Measurements from ENCODE around the gene CDYL2. TPM values are rescaled to one million over a fixed set of nuclear protein-coding genes. Genes with fewer than 3 reads are reported as not detected.
"Not testable (repeated sequence)": the region's sequence is repeated elsewhere in the genome, so short reads cannot be mapped to it uniquely, and the experiment has no call there.

Gene CDYL2
- total and polyA plus RNA-seq, 2 experiments from 2014 or later = 7.4 to 12.2 TPM

GRCh38 chr16:80819988-80820387, 15.6 kb upstream of the CDYL2 start:
- Histone ChIP-seq H3K4me1 (ENCODE audit: insufficient read depth) (no peaks in the 10 kb centered on the region), H3K79me2 (no peaks in the 10 kb centered on the region), H3K27me3 (no peaks in the 10 kb centered on the region), H3K9me2 (replicated peaks; ENCODE audit: insufficient read depth) (no peaks in the 10 kb centered on the region), H2AFZ (no peak overlapping the region), H3K27ac (no peak overlapping the region), H3K9me3 (ENCODE audit: low read depth) (no peaks in the 10 kb centered on the region), H3K4me2 (no peak overlapping the region), H3K4me3 (no peak overlapping the region), H4K20me1 (ENCODE audit: insufficient read depth, poor library complexity, severe bottlenecking) (no peaks in the 10 kb centered on the region), H3K36me3 (replicated peaks; ENCODE audit: insufficient read depth, low read depth) (no peaks in the 10 kb centered on the region)
- no peak for DNase-seq (ENCODE audit: low spot score)
- 77% methylated on average over 2 of the region's 2 CpGs for WGBS (ENCODE audit: low lambda C conversion rate, missing lambda C conversion rate)
- TF ChIP-seq EZH2 (IDR thresholded peaks at IDR 0.05; ENCODE audit: borderline replicate concordance) (no peak), EZH2phosphoT487 (IDR thresholded peaks at IDR 0.05; ENCODE audit: low read depth, severe bottlenecking, unreplicated experiment) (no peak)
- TF ChIP-seq, protein P1, sequence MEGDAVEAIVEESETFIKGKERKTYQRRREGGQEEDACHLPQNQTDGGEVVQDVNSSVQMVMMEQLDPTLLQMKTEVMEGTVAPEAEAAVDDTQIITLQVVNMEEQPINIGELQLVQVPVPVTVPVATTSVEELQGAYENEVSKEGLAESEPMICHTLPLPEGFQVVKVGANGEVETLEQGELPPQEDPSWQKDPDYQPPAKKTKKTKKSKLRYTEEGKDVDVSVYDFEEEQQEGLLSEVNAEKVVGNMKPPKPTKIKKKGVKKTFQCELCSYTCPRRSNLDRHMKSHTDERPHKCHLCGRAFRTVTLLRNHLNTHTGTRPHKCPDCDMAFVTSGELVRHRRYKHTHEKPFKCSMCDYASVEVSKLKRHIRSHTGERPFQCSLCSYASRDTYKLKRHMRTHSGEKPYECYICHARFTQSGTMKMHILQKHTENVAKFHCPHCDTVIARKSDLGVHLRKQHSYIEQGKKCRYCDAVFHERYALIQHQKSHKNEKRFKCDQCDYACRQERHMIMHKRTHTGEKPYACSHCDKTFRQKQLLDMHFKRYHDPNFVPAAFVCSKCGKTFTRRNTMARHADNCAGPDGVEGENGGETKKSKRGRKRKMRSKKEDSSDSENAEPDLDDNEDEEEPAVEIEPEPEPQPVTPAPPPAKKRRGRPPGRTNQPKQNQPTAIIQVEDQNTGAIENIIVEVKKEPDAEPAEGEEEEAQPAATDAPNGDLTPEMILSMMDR (IDR thresholded peaks at IDR 0.05; ENCODE audit: poor library complexity) = no peak

DNA sequence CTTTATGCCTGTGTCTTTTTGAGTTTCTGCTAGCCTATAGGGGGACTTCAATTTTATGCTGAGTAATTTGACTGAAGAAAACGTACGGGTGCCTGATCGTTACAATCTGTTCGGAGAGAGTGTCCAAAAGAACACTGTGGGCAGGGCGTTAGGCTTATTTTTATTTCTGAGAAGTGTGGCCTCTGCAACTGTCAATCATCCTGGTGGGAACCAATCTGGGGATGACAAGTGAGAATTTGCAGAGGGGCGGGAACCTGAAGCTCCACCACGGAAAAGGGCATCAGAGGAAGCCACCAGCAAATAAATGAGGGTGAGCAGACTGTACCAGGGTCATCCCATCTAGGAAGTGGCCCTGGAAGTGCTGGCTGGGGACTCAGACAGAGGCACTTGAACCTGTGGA, 12.0 kb upstream of the CDYL2 start:
- no peaks in the 10 kb centered on the region for H3K79me2 ChIP-seq
- H3K4me2 ChIP-seq = no peak overlapping the region
- no peaks in the 10 kb centered on the region for H3K9me3 ChIP-seq (ENCODE audit: low read depth)
- 85% methylated on average over 7 of the region's 7 CpGs for WGBS (ENCODE audit: low lambda C conversion rate, missing lambda C conversion rate)
- H3K27me3 ChIP-seq = no peaks in the 10 kb centered on the region
- no peaks in the 10 kb centered on the region for H3K4me1 ChIP-seq (ENCODE audit: insufficient read depth)
- DNase-seq (ENCODE audit: low spot score) = no peak
- no peak overlapping the region for H3K27ac ChIP-seq
- H3K4me3 ChIP-seq = no peak overlapping the region
- no peak overlapping the region for H2AFZ ChIP-seq
- no peaks in the 10 kb centered on the region for H3K36me3 ChIP-seq (replicated peaks; ENCODE audit: insufficient read depth, low read depth)
- no peaks in the 10 kb centered on the region for H4K20me1 ChIP-seq (ENCODE audit: insufficient read depth, poor library complexity, severe bottlenecking)
- no peak for TF ChIP-seq EZH2 (IDR thresholded peaks at IDR 0.05; ENCODE audit: borderline replicate concordance)
- no peak for TF ChIP-seq EZH2phosphoT487 (IDR thresholded peaks at IDR 0.05; ENCODE audit: low read depth, severe bottlenecking, unreplicated experiment)
- TF ChIP-seq, protein P1 (IDR thresholded peaks at IDR 0.05; ENCODE audit: poor library complexity) = no peak
- no peaks in the 10 kb centered on the region for H3K9me2 ChIP-seq (replicated peaks; ENCODE audit: insufficient read depth)

- H2AFZ ChIP-seq; H3K27me3 ChIP-seq; H3K9me2 ChIP-seq (replicated peaks; ENCODE audit: insufficient read depth); H3K4me3 ChIP-seq; H3K9me3 ChIP-seq (ENCODE audit: low read depth); H3K36me3 ChIP-seq (replicated peaks; ENCODE audit: insufficient read depth, low read depth); H3K27ac ChIP-seq; H3K79me2 ChIP-seq; H3K4me1 ChIP-seq (ENCODE audit: insufficient read depth); H4K20me1 ChIP-seq (ENCODE audit: insufficient read depth, poor library complexity, severe bottlenecking); DNase-seq (ENCODE audit: low spot score); H3K4me2 ChIP-seq: not testable (repeated sequence)
- WGBS (ENCODE audit: low lambda C conversion rate, missing lambda C conversion rate) = 96% methylated on average over 2 of the region's 2 CpGs
Observed at GRCh38 chr16:80815278-80815677, 10.9 kb upstream of the CDYL2 start.

- Histone ChIP-seq H3K79me2 (no peaks in the 10 kb centered on the region), H3K27me3 (no peaks in the 10 kb centered on the region), H3K27ac (no peak overlapping the region), H4K20me1 (ENCODE audit: insufficient read depth, poor library complexity, severe bottlenecking) (no peaks in the 10 kb centered on the region), H3K9me2 (replicated peaks; ENCODE audit: insufficient read depth) (no peaks in the 10 kb centered on the region), H3K36me3 (replicated peaks; ENCODE audit: insufficient read depth, low read depth) (no peaks in the 10 kb centered on the region), H3K9me3 (ENCODE audit: low read depth) (no peaks in the 10 kb centered on the region), H3K4me1 (ENCODE audit: insufficient read depth) (no peaks in the 10 kb centered on the region), H2AFZ (no peak overlapping the region), H3K4me2 (no peak overlapping the region), H3K4me3 (no peak overlapping the region)
- DNase-seq (ENCODE audit: low spot score) = no peak
- TF ChIP-seq EZH2 (IDR thresholded peaks at IDR 0.05; ENCODE audit: borderline replicate concordance) (no peak), EZH2phosphoT487 (IDR thresholded peaks at IDR 0.05; ENCODE audit: low read depth, severe bottlenecking, unreplicated experiment) (no peak)
Observed at GRCh38 chr16:80812593-80812992, 8.2 kb upstream of the CDYL2 start.

Measured in hepatocyte (in vitro differentiated cells).